NCI-H2196 (cell line): ENCODE results near the gene ZSWIM6.

Experiments used
- DNase-seq: peaks from one replicate; lab custom pipeline; 2025; ENCODE audit not compliant: unreplicated experiment; lab: John Stamatoyannopoulos, UW

Gene ZSWIM6

GRCh38 chr5:61526207-61526519 is 194.1 kb downstream of the ZSWIM6 start:
- no peak for DNase-seq

GRCh38 chr5:61532983-61533382 is 200.9 kb downstream of the ZSWIM6 start:
- DNase-seq, result no peak

DNA sequence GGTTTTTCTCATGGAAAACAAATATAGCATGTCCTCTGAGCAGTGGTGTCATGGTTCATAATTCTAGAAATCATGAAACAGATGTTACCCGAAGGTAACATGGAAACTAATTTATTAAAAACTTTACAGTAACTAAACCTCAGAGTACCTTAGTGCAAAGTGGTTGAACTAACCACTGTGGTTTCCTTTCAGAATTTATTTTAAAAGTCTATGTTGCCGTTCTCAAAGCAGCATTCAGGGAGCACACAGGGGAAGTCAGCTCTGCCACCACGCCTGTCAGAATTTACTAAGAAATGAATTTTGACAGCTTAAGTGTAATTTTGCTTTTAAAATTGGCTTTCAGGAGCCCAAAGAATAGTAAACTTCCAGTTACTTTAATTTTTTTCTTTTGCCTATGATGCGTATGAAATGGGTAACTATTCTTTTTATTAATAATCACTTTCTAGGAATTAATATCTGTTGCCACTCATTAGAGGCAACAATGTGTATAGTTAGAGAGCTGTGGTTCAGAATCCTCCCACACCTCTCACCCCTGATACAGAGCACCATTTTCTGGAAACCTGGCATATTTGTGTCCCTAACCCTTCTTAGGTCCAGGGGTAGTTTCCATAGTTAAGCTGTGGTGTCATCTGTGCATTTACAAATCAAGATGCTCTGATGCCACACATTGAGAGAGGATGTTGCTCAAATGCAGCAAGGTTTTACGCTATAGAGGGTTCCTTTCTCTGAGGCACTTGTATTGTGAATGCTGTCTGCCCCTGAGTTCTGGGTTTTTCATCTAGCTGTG is 202.6 kb downstream of the ZSWIM6 start:
- no peak for DNase-seq

DNA sequence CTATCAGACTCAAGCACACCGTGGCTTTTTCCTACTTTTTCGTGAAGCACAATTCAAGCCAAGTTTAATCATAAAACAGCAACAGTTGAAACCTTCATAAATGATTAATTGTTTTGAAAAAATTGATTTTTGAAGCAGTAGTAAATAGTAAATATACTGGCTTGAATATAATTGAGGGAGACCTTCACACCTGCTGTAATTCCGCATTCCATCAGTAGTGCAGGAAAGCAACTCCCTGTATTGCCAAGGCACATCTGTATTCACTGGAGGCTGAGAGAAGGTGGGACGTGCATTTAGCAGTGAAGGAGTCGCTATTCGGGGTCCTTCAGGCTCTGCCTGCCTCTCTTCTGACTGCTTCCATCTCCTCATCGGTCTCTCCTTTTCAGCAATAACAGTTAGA is 203.8 kb downstream of the ZSWIM6 start:
- no peak for DNase-seq

DNA sequence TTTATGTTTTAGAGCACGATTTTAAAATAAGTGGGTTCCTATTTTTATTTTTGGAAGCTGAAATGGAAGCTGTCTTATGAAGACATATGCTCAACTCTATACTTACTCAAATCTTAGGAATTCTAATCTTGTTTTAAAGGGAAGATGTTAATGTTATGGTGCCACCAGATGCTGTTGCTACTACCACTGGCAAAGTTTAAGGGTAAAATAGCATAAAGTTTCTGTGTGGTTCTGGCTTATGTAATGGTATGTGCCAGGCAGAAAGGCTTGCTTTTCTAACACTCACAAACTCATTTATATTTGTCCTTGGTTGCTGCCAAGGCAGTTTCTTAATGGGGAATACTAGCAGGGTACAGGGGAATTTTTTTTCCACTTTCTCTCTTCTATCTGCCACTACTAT is 204.9 kb downstream of the ZSWIM6 start:
- no peak for DNase-seq

DNA sequence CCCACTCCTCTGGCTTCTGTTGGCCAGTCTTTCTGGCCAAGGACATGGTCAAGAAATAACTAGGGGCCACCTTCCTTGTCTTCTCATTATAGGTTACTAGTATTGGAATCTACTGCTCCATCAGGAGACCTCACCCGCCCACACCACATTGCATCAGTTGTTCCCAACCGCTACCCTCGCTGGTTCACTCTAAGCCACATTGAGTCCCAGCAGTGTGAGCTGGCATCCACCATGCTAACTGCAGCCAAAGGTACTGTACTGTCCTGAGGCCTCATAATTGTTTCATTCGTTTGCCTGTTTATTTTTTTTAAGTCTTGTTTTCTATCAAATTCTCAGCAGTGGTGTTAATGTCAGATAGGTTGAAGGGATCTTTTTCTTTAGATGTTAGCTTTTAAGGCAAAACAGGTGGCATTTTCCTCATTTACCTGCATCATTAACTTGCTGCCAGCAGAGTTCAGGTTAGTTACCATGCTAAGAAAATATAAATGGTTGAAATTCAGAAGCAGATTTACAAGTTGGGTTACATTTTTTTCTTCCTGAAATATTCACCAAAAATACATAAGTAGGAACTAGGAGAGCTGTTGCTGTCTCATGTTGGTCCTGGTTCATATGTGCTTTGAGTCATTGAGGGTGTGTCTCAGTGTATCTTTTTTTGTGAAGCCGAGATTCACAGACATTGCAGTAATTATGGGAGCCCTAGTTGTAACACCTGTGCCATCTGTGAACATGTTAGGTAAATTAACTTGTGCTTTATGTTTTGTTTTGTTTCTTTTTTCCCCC is 206.9 kb downstream of the ZSWIM6 start:
- no peak for DNase-seq

GRCh38 chr5:61549530-61549929 is 217.5 kb downstream of the ZSWIM6 start:
- no peak for DNase-seq

DNA sequence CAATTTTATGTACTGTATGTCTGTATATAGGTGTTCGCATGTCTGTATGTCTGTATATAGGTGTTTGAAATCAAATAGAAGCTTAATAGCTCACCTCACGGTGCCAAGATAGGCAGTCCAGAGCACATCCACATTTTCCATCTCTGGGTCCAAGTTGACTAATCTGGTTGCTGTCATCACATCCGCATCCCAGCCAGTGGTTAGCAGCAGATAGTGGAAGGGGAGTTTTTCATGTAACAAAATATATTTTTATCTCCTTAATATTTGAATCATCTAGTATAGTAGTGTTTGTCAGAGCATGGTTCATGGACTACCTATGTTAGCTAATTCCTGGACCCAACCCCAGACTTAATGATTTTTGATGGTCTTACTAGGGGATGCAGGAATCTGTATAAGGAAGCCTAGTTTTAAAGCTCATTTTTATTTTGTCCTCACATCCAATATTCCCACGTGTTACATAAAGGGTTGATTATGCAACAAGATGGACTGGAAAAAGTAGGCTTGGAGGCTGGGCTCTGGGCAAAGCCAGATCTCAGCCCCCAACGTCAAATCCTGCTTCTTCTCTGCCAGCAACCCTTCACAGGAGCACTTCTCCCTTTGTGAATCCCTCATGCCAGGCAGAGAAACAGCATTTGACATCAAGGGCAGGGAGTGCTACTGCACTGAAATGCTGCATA is 219.7 kb downstream of the ZSWIM6 start:
- DNase-seq, result no peak

DNA sequence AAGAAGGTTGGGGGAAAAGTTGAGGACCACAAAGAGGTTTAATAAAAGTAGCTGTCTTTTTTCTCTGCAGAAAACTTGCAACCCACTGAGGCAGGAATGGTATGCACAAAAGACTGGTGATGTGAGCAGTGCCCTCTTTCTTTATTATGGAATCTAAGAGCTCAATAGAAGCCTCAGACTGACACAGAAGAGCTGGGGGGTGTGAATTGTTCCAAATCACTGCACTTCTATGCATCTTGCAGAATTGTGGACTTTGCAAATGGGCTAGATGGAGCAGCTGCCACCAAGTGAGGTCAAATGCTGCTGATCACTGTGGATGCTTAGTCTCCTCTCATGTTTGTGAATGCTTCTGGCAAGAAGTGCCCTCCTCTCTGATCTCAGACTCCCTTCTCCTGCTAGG is 227.1 kb downstream of the ZSWIM6 start:
- DNase-seq, result no peak

GRCh38 chr5:61559722-61560121 is 227.7 kb downstream of the ZSWIM6 start:
- no peak for DNase-seq

DNA sequence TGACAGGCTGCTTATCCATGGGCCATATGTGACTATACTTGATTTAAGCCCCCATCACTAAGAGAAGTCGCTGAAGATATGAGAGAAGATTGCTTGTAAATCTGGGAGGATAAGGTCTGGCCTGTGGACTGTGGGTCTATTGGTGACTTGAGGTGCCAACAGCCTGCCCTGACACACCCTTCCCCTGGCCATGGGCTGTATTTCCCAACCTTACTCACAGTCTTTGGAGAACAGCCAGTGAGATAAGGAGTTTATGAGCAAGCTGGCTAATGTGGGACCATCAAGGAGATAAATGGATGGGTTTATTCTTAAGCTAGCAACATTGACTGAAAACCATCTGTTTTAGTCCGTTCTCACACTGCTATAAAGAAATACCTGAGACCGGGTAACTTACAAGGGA is 231.3 kb downstream of the ZSWIM6 start:
- DNase-seq, result no peak

DNA sequence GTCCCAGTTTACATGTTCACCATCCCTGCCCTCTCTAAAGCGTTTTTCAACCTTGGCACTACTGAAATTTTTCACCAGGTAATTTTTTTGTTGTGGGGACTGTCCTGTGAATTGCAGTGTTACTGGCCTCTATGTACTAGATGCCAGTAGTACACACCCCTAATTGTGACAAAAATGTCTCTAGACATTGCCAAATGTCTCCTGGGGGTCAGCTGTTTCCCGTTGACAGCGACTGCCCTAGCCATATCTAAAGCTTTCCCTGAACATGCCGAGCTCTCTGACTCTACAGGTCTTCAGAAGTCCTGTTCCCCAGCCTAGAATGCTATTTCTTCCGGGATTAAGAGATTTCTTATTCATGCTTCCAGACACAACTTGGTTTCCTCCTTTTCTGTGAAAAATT is 235.3 kb downstream of the ZSWIM6 start:
- DNase-seq, result no peak

DNA sequence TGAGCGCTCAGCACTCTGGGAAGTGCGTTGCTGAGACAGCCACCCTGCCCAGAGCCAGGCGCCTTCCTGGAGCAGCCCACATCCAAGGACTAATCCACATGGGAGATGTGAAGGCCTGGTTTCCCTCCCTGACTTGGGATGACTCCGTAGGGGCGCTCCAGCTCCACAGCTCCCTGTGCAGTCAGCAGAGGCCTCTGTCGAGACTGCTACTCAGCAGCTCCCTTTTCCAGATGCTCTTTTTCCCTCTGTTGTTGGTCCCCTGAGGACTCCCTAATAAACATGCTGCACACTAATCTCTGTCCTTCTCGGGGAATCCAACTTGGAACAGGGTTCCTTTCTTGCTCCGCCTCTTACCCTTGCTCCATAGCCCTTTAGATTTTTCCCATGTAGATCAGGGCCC is 237.3 kb downstream of the ZSWIM6 start:
- DNase-seq, result no peak

DNA sequence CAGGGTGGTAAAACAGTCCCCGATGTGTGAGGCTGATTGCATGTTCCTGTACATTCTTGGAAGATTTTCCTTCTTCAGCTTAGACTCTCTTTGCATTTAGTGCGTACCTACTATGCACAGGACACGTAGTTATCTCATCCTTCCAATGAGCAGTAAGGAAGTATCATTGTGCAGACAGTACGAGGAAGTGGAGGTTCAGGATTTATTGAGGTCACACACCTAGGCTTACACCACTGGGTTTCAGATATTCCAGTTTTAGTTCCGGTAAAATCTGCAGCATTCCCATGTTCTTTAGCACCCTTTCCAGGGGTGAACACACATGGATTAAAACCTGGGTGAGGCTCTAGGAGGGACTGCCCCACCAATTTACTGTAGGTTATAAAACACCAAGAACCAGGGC is 238.7 kb downstream of the ZSWIM6 start:
- no peak for DNase-seq

- no peak for DNase-seq
Measured at GRCh38 chr5:61572959-61573358, 240.9 kb downstream of the ZSWIM6 start.

DNA sequence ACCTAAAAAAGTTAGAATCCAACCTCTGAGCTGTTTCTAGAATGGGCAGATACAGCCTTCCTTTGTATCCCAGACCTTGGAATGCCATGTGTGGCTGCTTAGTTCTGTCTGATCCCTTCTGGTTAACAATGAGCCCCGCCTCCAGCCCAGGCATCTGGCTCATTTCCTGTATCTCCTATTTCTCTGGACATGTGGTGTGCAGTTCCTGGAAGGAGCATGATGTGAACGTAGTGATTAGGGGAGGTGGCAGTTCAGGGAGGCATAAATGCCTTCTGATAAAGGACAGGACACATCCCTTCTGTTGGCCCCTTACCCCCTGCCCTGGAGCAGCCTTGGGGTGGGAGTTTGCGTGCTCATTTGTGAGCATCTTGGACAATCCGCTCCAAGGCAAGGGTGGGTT is 243.0 kb downstream of the ZSWIM6 start:
- DNase-seq, result peak; percentile 1

DNA sequence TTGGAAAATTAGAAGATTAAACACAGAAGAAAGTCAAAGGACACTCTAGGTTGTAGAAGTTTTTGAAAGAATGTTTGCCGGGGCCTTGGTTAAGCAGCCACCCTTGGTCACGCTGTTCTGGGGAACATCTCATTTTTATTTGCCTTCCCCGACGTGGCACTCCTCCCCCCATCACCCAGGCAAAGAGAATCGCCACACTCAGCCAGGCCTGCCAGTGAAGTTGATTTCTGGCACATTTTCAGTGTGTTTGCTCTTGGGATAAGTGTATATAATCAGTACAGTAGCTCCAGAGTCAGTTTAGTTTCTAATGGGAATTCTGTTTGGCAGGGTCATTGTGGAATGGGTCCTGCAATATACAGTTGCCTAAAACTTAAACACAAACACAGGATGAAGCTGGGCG is 243.5 kb downstream of the ZSWIM6 start:
- no peak for DNase-seq

DNA sequence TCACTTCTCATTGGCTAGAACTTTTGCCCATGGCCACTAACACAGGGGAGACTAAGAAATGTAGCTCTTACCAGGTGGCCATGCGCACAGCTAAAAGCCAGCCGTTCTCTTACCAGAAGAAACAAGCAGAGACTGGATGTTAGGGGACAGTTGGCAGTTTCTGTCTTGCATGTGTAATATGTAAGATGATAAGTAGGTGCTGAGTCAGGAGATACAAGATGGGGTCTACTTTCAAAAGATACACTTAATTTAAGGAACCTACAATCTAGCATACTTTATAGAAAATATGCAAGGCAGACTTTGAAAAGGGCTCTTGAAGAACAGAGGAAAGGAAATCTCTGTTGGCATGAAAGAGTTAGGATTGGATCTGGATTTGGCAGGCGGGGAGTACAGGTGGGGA is 244.5 kb downstream of the ZSWIM6 start:
- no peak for DNase-seq

DNA sequence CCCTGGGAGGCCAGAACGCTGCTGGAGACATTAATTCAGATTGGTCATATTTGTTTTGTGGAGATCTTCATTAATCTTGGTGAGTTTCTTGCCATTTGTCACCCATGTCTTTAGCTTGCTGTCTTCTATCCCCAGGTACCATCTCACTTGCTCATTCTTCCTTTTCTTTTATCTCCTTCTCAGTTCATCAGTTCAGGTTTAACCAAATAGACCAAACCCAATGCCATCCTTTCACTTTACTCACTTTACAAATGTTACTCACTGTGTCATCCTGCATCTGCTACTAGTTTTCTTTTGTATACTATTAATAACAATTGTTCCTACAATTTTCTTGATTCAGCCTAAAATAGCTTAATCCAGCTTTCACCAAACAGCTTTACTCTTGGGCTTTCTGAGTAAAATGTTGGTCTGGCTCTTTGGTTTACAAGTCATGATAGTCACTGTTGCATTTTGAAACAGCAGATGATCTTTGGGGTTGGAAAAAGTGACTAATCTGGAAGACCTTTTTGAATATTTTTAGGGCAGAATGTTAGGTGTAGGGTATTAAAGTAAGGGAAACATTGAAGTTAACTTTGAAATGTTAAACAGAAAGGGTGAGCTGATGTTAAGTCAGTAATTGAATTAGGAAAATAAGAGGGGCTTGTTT is 246.9 kb downstream of the ZSWIM6 start:
- no peak for DNase-seq

GRCh38 chr5:61582205-61582820 is 250.3 kb downstream of the ZSWIM6 start:
- no peak for DNase-seq

- no peak for DNase-seq
Measured at GRCh38 chr5:61582887-61583286, 250.8 kb downstream of the ZSWIM6 start.
